Epidermal melanocyte (primary cell): Measurements from ENCODE around the gene SYNE1.
"Not testable (repeated sequence)": the region's sequence is repeated elsewhere in the genome, so short reads cannot be mapped to it uniquely, and the experiment has no call there.

Source experiments
- DNase-seq: peaks from one replicate; pipeline ENCODE4 v3.0.0; 2011; ENCODE audit warnings: low spot score; ENCODE audit not compliant: insufficient read length

SYNE1 gene

GRCh38 chr6:152572338-152573088 lies 64.6 kb downstream of the SYNE1 start:
- no peak for DNase-seq

- no peak for DNase-seq
Observed at GRCh38 chr6:152571943-152572337, 65.2 kb downstream of the SYNE1 start.

GRCh38 chr6:152571089-152571488 lies 66.1 kb downstream of the SYNE1 start:
- no peak for DNase-seq

GRCh38 chr6:152566103-152566875 lies 70.9 kb downstream of the SYNE1 start:
- DNase-seq = no peak

GRCh38 chr6:152563177-152563576 lies 74.0 kb downstream of the SYNE1 start:
- no peak for DNase-seq

GRCh38 chr6:152558798-152559197 lies 78.4 kb downstream of the SYNE1 start:
- not testable (repeated sequence) for DNase-seq

- no peak for DNase-seq
Observed at GRCh38 chr6:152557502-152557901, 79.7 kb downstream of the SYNE1 start.

GRCh38 chr6:152554851-152555250 lies 82.3 kb downstream of the SYNE1 start:
- no peak for DNase-seq

GRCh38 chr6:152552616-152553209 lies 84.4 kb downstream of the SYNE1 start:
- DNase-seq = no peak

GRCh38 chr6:152543519-152543918 lies 93.6 kb downstream of the SYNE1 start:
- DNase-seq = no peak

- DNase-seq = no peak
Observed at GRCh38 chr6:152540381-152540780, 96.8 kb downstream of the SYNE1 start.

GRCh38 chr6:152534541-152534940 lies 102.6 kb downstream of the SYNE1 start:
- no peak for DNase-seq

GRCh38 chr6:152532556-152533422 lies 104.4 kb downstream of the SYNE1 start:
- DNase-seq = no peak

- DNase-seq = no peak
Observed at GRCh38 chr6:152531659-152532058, 105.5 kb downstream of the SYNE1 start.

GRCh38 chr6:152529369-152529768 lies 107.8 kb downstream of the SYNE1 start:
- no peak for DNase-seq

- DNase-seq = not testable (repeated sequence)
Observed at GRCh38 chr6:152514120-152514519, 123.0 kb downstream of the SYNE1 start.

- no peak for DNase-seq
Observed at GRCh38 chr6:152509916-152510315, 127.2 kb downstream of the SYNE1 start.

- DNase-seq = no peak
Observed at GRCh38 chr6:152508477-152508876, 128.7 kb downstream of the SYNE1 start.

- no peak for DNase-seq
Observed at GRCh38 chr6:152503546-152503945, 133.6 kb downstream of the SYNE1 start.

GRCh38 chr6:152502421-152503188 lies 134.6 kb downstream of the SYNE1 start:
- no peak for DNase-seq

- no peak for DNase-seq
Observed at GRCh38 chr6:152499931-152500330, 137.2 kb downstream of the SYNE1 start.
